ENCODE measurements around the gene ATXN1.

DNA sequence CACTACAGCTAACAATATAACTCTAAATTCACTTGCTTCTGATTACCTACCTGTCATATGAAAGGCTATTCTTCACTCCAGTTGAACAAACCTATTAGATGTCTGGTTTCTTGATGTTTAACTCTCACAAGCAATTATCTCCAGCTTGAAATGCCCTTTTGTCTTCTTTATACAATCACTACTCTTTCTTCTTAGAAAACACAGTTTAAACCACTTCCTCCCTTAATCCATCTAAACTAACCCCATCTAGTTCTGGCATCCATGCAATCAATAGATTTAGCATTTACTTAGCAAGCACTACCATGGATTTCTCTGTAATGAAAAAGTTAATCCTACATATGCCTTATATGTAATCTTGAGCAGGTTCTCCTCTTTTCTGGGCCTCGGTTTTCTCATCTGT, 127.3 kb downstream of the ATXN1 start:
- TF ChIP-seq EZH2 (IDR thresholded peaks at IDR 0.05; ENCODE audit: low read depth, unreplicated experiment), result no peak
- TF ChIP-seq POLR2AphosphoS5 (IDR thresholded peaks at IDR 0.05; ENCODE audit: low read depth), result no peak
- no peak for TF ChIP-seq ZNF114 (CRISPR knock-in tag; IDR thresholded peaks at IDR 0.05)
- TF ChIP-seq, protein P1, sequence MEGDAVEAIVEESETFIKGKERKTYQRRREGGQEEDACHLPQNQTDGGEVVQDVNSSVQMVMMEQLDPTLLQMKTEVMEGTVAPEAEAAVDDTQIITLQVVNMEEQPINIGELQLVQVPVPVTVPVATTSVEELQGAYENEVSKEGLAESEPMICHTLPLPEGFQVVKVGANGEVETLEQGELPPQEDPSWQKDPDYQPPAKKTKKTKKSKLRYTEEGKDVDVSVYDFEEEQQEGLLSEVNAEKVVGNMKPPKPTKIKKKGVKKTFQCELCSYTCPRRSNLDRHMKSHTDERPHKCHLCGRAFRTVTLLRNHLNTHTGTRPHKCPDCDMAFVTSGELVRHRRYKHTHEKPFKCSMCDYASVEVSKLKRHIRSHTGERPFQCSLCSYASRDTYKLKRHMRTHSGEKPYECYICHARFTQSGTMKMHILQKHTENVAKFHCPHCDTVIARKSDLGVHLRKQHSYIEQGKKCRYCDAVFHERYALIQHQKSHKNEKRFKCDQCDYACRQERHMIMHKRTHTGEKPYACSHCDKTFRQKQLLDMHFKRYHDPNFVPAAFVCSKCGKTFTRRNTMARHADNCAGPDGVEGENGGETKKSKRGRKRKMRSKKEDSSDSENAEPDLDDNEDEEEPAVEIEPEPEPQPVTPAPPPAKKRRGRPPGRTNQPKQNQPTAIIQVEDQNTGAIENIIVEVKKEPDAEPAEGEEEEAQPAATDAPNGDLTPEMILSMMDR (conservative IDR thresholded peaks at IDR 0.05; ENCODE audit: low read depth in 2 of 2), result no peak
- no peak for TF ChIP-seq STAT1 (IDR thresholded peaks at IDR 0.05; ENCODE audit: unreplicated experiment)
- TF ChIP-seq, protein P2, sequence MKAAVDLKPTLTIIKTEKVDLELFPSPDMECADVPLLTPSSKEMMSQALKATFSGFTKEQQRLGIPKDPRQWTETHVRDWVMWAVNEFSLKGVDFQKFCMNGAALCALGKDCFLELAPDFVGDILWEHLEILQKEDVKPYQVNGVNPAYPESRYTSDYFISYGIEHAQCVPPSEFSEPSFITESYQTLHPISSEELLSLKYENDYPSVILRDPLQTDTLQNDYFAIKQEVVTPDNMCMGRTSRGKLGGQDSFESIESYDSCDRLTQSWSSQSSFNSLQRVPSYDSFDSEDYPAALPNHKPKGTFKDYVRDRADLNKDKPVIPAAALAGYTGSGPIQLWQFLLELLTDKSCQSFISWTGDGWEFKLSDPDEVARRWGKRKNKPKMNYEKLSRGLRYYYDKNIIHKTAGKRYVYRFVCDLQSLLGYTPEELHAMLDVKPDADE (IDR thresholded peaks at IDR 0.05), result no peak
- TF ChIP-seq, protein P3, sequence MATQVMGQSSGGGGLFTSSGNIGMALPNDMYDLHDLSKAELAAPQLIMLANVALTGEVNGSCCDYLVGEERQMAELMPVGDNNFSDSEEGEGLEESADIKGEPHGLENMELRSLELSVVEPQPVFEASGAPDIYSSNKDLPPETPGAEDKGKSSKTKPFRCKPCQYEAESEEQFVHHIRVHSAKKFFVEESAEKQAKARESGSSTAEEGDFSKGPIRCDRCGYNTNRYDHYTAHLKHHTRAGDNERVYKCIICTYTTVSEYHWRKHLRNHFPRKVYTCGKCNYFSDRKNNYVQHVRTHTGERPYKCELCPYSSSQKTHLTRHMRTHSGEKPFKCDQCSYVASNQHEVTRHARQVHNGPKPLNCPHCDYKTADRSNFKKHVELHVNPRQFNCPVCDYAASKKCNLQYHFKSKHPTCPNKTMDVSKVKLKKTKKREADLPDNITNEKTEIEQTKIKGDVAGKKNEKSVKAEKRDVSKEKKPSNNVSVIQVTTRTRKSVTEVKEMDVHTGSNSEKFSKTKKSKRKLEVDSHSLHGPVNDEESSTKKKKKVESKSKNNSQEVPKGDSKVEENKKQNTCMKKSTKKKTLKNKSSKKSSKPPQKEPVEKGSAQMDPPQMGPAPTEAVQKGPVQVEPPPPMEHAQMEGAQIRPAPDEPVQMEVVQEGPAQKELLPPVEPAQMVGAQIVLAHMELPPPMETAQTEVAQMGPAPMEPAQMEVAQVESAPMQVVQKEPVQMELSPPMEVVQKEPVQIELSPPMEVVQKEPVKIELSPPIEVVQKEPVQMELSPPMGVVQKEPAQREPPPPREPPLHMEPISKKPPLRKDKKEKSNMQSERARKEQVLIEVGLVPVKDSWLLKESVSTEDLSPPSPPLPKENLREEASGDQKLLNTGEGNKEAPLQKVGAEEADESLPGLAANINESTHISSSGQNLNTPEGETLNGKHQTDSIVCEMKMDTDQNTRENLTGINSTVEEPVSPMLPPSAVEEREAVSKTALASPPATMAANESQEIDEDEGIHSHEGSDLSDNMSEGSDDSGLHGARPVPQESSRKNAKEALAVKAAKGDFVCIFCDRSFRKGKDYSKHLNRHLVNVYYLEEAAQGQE (IDR thresholded peaks at IDR 0.05; ENCODE audit: unreplicated experiment), result no peak

Measured in GM23338 (cell line).